NCI-H524 (cell line): ENCODE data around the gene GJA9.
"Not testable (repeated sequence)": the region's sequence is repeated elsewhere in the genome, so short reads cannot be mapped to it uniquely, and the experiment has no call there.

Experiments used
- DNase-seq, 2 experiments: peaks; one replicate each; lab custom pipeline; 2025; lab: John Stamatoyannopoulos, UW

Gene GJA9

DNA sequence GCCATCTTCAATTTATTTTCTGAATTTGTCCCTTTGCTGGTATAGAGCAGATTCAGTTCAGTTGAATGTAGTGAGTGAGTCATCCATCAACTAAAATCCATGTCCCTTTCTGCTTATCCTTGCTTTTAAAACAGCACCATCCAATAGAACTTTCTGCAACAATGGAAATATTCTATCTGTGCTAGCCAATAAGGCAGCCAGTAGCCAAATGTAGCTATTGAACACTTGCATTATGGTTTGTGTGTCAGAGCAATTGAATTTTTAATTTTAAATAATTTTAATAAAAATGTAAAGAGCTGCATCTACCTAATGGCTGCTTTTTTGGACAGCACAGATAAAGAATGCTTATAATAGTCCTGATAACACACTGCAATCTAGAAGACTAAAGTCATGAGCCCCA, at the start of gene GJA9:
Gene GJA9, minus strand, starts transcription at position 101 of the 400 bp plus-strand sequence. CDS start 5,489 bp downstream, outside the sequence.
- no peak for DNase-seq

DNA sequence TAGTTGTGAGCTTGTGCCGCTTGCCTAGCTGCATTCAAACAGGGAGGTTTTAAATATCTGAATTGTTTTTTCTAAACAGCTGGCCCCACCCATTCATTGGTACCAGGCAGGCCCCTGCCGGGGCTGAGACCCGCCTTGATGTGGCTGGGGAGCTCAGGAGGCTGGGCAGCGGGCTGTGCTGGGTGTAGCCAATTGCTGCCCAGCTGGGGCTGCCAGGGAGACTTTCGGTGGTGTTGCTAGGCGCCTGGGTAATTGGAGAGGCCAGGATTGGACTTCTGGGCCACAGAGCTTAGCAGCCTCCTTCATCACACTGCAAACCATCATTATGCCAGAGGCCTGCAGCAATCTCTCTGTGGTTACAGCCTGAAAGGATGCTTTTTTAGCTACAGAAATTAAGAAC, 48.1 kb upstream of the GJA9 start:
- DNase-seq, result peak in 1 of 2 experiments; percentile 36

DNA sequence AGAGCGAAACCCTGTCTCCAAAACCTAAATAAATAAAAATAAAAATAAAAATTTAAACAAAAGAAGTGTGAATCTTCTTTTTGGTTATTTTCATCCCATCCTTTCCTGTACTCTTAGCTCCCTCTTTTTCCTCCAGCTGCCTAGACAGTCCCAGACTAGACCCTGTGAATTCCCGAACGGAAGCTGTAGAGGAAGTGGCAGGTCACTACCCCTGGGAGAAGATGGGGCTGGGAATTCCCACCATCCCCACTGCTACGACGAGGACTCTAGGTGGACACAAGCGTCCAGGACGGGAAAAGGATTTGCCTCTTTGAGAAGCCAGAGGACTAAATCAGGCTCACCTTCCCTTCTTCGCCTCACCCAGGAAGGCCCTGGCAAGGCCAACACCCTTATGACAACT, 47.7 kb upstream of the GJA9 start:
- no peak for DNase-seq

DNA sequence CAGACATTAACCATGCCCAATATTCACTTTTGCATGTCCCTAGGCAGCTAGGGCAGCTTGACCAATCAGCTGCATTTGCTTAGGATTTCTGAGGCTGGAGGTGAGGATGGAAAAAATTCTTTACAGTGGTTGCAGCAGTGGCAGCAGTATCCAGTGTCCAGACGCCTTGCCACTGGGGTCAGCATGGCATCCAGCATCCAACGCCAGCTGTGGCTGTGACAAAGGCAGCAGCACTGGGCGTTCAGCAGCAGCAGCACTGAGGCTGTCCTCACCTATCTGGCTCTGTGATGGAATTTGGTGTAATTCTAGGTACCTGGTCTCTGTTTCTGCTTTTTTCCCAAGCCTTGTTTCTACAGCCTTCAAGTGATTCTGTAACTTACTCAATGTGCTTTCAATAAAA, 44.7 kb upstream of the GJA9 start:
- DNase-seq, result no peak

DNA sequence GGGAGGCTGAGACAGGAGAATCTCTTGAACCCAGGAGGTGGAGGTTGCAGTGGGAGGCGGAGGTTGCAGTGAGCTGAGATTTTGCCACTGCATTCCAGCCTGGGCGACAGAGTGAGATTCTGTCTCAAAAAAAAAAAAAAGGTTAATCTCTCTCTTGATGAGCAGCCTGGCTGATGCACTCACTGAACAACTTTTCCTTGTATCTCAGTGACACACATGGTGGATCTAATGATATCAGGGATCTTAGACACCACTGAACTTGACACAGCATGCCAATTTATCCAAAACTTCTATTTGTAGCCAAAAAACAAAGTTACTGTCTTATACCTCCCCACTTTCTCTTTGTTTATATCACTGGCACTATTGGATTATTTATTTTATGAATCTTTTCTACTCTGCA, 44.0 kb upstream of the GJA9 start:
- no peak for DNase-seq

DNA sequence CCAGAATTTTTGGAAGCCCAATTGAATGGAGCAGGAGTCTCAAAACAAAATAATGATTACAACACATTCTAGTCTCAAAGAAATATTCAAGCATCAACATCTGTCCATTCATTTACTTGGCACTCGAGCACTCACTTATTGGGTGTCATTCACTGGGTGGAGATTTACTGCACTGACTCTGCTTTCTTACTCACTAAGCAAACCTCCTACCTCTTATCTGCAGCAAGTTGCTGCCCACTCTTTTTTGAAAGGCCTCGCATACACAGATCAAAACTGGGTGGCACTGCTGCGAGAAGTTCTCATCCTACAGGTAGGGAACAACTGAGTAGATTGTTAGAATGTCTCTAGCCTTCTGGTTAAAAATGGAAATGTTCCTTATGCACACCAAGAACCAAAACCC, 42.2 kb upstream of the GJA9 start:
- DNase-seq, result no peak

DNA sequence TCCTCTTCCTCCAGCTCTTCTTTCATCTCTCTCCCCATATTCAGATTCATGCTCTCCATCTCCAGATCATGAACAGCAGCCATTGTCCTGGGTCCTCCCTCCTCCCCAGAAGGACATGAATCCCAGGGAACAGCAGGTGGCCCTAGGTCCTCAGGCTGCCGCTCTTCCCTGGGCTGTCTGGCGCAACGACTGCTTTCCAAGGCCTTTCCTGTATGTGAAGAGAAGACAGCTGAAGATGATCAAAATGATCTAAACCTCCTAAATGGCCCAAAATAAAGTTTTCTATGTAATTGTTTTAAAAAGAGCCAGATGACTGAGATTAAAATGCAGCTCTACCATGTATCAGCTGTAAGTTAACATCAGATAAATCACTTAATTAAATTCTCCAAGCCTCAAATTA, 37.7 kb upstream of the GJA9 start:
- DNase-seq, result peak in 1 of 2 experiments; percentile 24

DNA sequence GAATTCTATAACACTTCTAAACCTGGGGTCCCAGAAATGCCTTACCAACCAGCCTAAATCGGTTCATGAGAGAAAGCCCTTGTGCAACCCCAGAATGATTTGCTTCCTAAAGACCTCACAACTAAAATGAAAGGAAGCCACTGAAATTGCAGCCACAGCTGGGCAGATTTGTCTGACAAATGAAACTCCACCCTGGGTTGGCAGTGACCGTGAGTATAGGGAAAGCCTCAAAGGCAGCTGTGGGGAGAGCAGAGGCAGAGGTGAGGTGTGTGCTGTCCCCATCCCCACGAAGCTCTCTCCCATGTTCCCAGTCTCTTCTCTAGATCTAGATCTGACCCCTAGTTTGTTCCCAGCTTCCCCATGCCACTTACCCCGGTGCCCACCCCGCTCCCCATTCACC, 37.2 kb upstream of the GJA9 start:
- no peak for DNase-seq

DNA sequence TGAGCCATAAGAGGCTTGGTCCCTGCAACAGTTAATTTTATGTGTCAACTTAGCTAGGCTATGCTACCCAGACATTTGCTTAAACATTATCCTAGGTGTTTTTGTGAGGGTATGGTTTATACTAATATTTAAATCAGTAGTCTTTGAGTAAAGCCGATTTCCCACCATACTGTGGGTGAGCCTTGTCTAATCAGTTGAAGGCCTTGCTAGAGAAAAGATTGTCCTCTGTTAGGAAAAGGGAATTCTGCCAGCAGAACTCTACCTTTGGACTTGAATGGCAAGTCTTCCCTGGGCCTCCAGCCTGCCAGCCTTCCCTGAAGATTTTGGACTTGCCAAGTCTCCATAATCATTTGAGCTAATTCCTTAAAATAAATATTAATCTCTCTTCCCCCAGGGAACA, 36.4 kb upstream of the GJA9 start:
- DNase-seq, result no peak

DNA sequence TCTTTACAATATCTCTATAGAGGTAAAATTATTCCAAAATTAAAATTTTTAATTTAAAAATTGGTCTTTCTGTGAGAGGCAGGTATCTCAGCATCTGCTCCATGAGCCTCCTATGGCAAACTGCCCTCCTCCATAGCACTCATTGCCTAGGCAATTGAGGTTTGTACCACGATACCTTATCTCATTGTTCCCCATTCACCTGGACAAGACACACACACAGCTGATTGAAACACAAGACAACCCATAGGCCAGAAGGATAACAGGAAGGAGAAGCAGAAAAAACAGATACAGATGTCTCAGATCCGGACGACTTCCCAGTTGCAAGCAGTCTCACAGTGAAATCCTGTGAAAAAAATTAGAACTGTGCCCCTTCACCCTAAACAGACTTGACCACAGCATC, 36.0 kb upstream of the GJA9 start:
- no peak for DNase-seq

DNA sequence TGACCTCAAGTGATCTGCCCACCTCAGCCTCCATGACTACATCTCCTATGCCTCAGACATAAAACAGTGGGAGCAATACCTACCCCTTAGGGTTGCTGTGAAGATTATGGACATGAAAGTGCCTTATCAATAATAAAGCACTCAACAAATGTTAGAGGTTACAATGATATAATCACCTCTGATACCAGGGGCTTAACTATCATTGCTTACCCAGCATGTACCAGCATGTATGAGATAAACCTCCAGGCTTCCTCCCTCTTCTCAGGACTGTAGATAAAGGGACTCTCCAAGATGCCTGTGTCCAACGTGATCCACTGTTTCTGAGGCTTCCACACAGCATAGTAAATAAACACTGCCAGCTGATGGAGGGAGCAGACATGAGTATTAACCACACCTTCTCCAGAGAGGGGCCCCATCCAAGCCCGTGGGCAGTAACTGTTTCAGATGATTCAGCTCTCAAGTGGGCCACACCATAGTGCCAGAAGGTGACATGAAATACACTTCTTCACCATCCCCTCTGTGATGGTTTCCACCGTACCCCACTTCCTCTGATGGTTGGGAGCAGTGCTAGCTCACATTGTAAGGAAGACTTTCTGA, 34.1 kb upstream of the GJA9 start:
- no peak for DNase-seq

DNA sequence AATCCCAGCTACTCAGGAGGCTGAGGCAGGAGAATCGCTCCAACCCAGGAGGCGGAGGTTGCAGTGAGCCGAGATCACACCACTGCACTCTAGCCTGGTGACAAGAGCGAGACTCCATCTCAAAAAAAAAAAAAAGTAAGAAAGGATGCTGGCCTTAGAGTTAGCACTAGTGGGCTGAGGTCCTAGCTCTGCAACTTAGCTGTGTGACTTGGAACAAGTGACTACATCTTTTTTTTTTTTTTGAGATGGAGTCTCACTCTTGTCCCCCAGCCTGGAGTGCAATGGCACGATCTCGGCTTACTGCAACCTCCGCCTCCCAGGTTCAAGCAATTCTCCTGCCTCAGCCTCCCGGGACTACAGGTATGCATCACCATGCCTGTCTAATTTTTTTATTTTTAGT, 33.5 kb upstream of the GJA9 start:
- DNase-seq, result not testable (repeated sequence)

DNA sequence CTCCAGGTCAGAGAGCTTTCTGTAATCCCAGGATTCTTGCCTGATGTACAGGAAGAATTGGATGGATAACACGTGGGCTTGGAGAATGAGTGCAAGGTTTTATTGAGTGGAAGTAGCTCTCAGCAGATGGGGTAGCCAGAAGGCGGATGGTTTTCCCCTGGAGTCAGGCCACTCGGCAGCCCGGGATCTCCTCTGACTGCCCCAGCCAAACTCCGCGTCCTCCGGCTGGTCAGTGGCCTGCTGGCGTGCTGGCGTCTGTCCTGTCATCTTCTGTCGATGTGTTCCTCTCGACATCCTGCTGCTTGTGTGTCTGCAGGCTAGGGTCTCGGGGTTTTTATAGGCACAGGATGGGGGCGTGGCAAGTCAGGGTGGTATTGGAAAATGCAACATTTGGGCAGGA, 27.4 kb upstream of the GJA9 start:
- peak; percentile 77 to 82 for DNase-seq

DNA sequence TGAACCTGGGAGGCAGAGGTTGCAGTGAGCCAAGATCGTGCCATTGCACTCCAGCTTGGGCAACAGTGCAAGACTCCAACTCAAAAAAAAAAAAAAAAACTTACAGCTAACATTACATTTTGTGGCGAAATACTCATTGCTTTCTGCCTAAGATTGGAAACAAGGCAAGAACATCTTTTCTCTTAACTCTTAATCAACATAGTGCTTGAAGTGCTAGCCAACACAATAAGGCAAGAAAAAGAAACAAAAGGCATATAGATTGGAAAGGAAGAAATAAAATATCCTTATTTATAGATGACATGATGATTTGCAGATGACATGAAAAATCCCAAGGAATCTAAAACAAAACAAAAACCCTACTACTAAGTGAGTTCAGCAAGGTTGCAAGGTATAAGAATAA, 24.6 kb upstream of the GJA9 start:
- DNase-seq, result no peak

DNA sequence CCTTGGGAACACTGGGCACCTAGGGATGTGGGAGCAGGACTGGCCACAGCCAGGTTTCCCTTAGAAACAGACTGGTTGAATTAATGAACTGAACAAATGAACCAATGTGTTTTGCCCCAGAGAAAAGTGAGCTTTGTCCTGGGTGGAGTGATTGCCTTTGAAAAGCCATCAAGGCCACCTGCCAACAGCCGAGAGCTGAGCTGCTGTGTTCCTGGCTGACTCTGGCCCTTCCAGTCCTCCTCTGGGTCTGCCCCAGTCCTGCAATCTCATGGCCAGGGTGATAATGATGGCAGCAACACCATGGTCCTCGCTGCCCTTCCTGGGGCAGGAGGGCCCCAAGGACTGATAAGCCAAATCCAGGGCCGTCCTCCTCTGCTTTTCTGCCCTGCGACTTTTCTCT, 18.2 kb upstream of the GJA9 start:
- DNase-seq, result no peak

DNA sequence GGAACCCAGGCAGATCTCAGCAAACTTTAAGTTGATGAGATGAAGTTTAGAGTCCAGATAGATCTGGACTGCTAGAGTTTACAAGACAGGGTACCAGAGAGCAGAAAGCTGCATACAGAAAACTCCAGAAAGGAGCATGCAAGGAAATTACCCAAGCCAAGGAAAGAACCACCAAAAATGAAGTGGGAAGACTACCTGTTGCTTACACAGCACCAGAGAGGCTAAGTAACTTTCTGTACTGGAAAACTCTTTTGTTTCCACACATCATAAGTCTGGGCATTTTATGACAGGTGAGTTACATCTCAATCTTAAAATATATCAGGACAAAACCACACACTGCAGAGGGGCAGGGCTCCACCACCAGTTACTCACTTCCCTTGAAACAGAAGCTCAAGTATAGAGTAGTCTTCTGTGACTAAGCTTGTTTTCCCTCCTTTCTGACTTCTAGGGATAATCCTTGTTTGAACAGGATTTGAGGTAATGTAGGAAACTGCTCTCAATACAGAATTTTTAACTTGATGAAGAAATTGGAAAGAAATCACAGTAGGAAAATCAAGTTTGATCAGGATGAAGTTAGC, 17.4 kb upstream of the GJA9 start:
- DNase-seq, result no peak

DNA sequence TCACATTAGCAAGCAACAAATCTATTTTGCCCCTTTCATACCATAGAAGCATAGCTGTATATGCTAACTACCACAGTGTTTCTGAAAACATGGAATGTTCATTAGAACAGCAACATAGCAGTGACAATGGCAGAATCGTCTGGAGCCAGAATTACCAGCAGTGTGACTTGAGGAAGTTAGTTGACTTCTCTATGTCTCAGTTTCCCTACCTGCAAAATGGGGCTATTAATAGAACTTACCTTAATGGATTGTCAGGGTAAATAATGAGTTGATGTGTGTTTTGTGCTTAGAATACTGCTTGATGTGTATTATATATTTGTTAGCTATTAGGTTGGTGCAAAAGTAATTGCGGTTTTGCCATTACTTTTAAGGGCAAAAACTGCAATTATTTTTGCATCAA, 14.8 kb upstream of the GJA9 start:
- DNase-seq, result no peak

DNA sequence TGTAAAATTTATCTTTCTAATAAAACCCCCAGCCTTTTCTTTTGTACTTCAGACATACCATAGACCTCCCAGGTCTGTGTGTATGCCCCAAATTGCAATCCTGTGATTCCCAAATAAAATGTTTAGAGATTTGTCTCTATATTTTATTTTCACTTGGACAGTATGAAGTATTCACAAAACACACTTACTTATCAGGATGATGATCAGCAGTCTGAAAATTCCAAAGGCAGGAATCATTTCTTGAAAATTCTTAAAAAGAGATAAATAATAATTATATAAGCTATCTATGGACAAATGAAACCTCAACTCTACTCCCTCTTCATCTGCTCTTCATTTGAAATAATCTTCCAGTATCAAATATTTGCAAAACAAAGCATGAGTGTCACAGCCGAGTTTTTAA, 11.6 kb upstream of the GJA9 start:
- no peak for DNase-seq

DNA sequence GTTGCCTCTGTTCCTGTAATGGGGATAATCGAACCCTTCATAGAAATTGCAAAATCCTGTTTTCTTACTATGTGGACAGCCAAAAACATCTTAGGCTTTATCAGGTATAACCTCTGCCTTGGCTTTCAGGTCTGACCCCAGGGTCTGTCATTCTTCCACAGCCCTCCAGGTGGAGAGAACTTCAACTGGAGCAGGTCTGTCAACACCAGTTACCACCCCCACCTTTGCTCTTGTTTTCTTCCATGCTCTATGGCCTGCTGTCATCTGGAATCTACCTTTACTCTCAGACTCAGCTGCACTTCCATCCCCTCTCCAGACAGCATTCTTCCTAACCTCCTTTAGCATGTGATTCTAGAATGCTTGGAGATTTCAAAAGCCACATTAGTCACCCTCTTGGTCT, 10.4 kb upstream of the GJA9 start:
- DNase-seq, result no peak

DNA sequence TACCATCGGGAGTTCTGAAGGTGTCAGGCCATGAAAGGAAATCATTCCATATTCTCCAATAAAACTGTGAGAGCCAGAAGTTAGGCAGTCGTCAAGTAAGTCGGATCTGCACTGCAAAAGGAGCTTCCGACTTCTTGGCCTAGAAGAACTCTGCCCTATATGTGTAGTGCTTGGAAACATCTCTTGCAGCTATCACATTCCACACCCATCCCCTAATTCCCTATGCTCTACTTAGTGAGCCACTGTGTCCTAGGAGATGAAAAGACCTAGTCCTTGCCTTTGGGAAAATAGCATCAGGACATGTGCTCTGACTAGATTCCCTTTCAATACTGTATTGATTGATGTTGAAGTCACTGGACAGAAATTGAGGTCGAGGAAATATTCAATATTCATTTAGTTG, 8.2 kb upstream of the GJA9 start:
- DNase-seq, result no peak

DNA sequence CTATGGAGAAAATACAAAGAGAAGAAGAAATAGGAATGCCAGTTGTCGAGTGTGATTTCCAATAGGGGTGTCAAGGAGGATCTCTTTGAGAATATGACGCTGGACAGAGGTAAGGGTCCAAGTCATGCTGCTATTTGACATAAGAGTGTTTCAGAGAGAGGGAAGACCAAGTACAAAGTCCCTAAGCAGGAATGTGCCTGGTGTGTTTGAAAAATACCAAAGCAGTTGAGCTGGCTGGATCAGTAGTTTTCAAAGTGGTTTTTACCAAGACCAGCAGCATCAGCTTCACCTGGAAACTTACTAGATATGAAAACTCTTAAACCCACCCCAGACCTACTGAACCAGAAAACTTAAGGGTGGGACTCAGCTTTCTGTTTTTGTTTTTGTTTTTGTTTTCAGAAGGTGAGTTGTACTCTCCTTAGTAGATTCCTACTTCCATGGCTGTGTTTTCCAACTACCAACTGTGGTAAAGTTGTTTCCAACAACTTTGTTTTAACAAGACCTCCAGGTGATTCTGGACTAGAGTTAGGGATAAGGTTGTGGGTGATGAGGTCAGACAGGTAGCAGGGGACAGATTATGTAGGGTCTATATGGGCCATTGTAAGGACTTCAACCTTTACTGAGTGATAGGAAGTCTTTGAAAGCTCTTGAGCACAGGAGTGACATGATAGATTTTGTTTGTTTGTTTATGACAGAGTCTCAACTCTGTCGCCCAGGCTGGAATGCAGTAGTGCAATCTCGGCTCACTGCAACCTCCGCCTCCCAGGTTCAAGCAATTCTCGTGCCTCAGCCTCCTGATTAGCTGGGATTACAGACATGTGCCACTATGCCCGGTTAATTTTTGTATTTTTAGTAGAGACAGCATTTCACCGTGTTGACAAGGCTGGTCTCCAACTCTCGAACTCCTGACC, 7.3 kb upstream of the GJA9 start:
- no peak for DNase-seq

DNA sequence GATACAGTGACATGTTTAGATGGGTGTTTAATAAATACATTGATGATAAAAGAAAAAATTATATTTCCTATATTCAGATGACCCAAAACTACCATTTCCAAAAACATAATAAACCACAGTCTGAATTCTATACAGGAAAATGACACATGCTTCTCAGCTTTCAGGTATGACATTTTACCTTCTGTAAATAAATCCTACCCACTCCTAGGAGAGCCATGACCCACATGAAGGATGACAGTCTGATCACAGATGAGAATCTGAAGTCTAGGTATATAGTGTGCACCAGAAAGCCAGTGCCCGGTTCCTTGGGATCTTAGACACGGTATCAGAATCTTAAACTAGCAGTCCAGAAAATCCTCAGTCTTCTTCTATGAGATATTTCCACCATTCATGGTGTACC, 3.7 kb upstream of the GJA9 start:
- no peak for DNase-seq

DNA sequence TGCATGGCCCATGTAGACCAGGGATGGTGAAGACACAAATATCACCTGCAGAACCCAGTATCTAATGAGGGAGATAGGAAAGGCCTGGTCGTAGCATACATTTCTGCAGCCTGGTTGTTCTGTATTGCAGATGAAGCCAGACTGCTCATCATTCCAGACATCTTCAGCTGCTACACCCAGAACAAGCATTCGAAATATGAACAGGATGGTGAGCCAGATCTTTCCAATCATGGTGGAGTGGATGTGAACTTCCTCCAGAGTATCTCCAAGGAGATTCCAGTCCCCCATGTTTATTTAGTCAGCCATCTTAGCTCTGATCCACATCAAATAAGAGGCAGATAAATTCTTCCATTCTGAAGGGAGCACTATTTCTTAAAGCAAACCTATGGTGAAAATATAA, 5.6 kb downstream of the GJA9 start:
- no peak for DNase-seq
